PFSK-1 (cell line): Measurements from ENCODE around the gene EIPR1.

Source experiments
- FOXP2 ChIP-seq: optimal IDR thresholded peaks from 2 replicates; pipeline ENCODE3; 2011; ENCODE audit warnings: borderline replicate concordance, control low read depth, inconsistent platforms; ENCODE audit not compliant: insufficient read depth; ENCODE audit errors: extremely low read length, extremely low read depth
- POLR2AphosphoS5 ChIP-seq: IDR thresholded peaks from 2 replicates; pipeline ENCODE4 v1.6.1; 2012; ENCODE audit warnings: low read depth, mild to moderate bottlenecking, control low read depth, low read length, moderate library complexity
- REST ChIP-seq, 2 experiments: IDR thresholded peaks; 2 replicates each; pipeline versions ENCODE4 v1.6.1 to v1.8.0; 2011 to 2012; ENCODE audit warnings: low read depth in 2 of 2, low read length in 2 of 2, control low read depth in 1 of 2, inconsistent platforms in 1 of 2, mild to moderate bottlenecking in 1 of 2, moderate library complexity in 1 of 2; ENCODE audit not compliant: insufficient read depth in 1 of 2
- SIN3A ChIP-seq: IDR thresholded peaks from 2 replicates; pipeline ENCODE4 v1.6.1; 2012; ENCODE audit warnings: mild to moderate bottlenecking, low read length, moderate library complexity, borderline replicate concordance; ENCODE audit not compliant: insufficient read depth
- TAF1 ChIP-seq: IDR thresholded peaks from 2 replicates; pipeline ENCODE4 v1.6.1; 2012; ENCODE audit warnings: low read length, control low read depth, borderline replicate concordance; ENCODE audit not compliant: insufficient read depth

The EIPR1 gene

GRCh38 chr2:3332133-3332532, 45.5 kb downstream of the EIPR1 start:
- no peak for TF ChIP-seq SIN3A
- TF ChIP-seq FOXP2, result no peak
- no peak for TF ChIP-seq REST (IDR thresholded peaks at IDR 0.05; ENCODE audit: insufficient read depth in 1 of 2, low read depth in 2 of 2, low read length in 2 of 2)
- no peak for TF ChIP-seq POLR2AphosphoS5
- TF ChIP-seq TAF1, result no peak

GRCh38 chr2:3329491-3329890, 48.1 kb downstream of the EIPR1 start:
- no peak for TF ChIP-seq SIN3A
- TF ChIP-seq TAF1, result no peak
- no peak for TF ChIP-seq FOXP2
- TF ChIP-seq REST (IDR thresholded peaks at IDR 0.05; ENCODE audit: insufficient read depth in 1 of 2, low read depth in 2 of 2, low read length in 2 of 2), result no peak
- no peak for TF ChIP-seq POLR2AphosphoS5

GRCh38 chr2:3326871-3327270, 50.7 kb downstream of the EIPR1 start:
- TF ChIP-seq FOXP2 (no peak), POLR2AphosphoS5 (no peak), TAF1 (no peak), REST (IDR thresholded peaks at IDR 0.05; ENCODE audit: insufficient read depth in 1 of 2, low read depth in 2 of 2, low read length in 2 of 2) (no peak), SIN3A (no peak)

GRCh38 chr2:3326182-3326537, 51.5 kb downstream of the EIPR1 start:
- TF ChIP-seq FOXP2 (no peak), REST (IDR thresholded peaks at IDR 0.05; ENCODE audit: insufficient read depth in 1 of 2, low read depth in 2 of 2, low read length in 2 of 2) (no peak), TAF1 (no peak), SIN3A (no peak), POLR2AphosphoS5 (no peak)

- TF ChIP-seq TAF1 (no peak), SIN3A (no peak), FOXP2 (no peak), POLR2AphosphoS5 (no peak), REST (IDR thresholded peaks at IDR 0.05; ENCODE audit: insufficient read depth in 1 of 2, low read depth in 2 of 2, low read length in 2 of 2) (no peak)
Observed at GRCh38 chr2:3325458-3326181, 52.0 kb downstream of the EIPR1 start.
